OCI-LY1 (cell line): ENCODE data around the gene MAP4K4.

ENCODE experiments used
- H2AFZ ChIP-seq: fragments of 200-600 bp; sonication (generic), shearing (Covaris generic); 2 replicates; pipeline ENCODE4 v1.6.0; 2014; ENCODE audit warnings: antibody characterized with exemption, mild to moderate bottlenecking, low read length
- H3F3A ChIP-seq: fragments of 200-600 bp; sonication (generic), shearing (Covaris generic); 2 replicates; pipeline ENCODE4 v1.6.0; 2014; ENCODE audit warnings: mild to moderate bottlenecking, antibody characterized with exemption, low read length, moderate library complexity; ENCODE audit not compliant: insufficient read depth
- H3K27ac ChIP-seq: fragments of 200-600 bp; sonication (generic); 2 replicates; pipeline ENCODE4 v1.5.1; 2014; ENCODE audit warnings: low read length, mixed run types, mild to moderate bottlenecking, low read depth; ENCODE audit not compliant: poor library complexity, severe bottlenecking
- H3K27me3 ChIP-seq: fragments of 200-600 bp; sonication (generic); 2 replicates; pipeline ENCODE4 v1.6.0; 2014; ENCODE audit warnings: antibody characterized with exemption, mild to moderate bottlenecking, low read length, moderate library complexity; ENCODE audit not compliant: insufficient read depth
- H3K36me3 ChIP-seq: fragments of 200-600 bp; sonication (generic); 2 replicates; pipeline ENCODE4 v1.6.1; 2014; ENCODE audit warnings: mild to moderate bottlenecking, antibody characterized with exemption, low read length, moderate library complexity, mixed read lengths; ENCODE audit not compliant: insufficient read depth
- H3K4me1 ChIP-seq: fragments of 200-600 bp; sonication (generic); 2 replicates; pipeline ENCODE4 v1.5.1; 2014; ENCODE audit warnings: mild to moderate bottlenecking, low read length, moderate library complexity; ENCODE audit not compliant: insufficient read depth, severe bottlenecking
- H3K4me2 ChIP-seq: fragments of 200-600 bp; sonication (generic), shearing (Covaris generic); 2 replicates; pipeline ENCODE4 v1.6.1; 2014; ENCODE audit warnings: low read length
- H3K4me3 ChIP-seq: fragments of 200-600 bp; sonication (generic); 2 replicates; pipeline ENCODE4 v1.5.1; 2014; ENCODE audit warnings: low read length, low read depth, mild to moderate bottlenecking, mixed read lengths; ENCODE audit not compliant: poor library complexity, severe bottlenecking
- H3K79me2 ChIP-seq: fragments of 200-600 bp; shearing (Covaris generic); 2 replicates; pipeline ENCODE4 v1.6.1; 2016; ENCODE audit warnings: mixed run types, low read length, mixed read lengths; ENCODE audit not compliant: insufficient read depth
- H3K9ac ChIP-seq: fragments of 200-600 bp; sonication (generic), shearing (Covaris generic); 2 replicates; pipeline ENCODE4 v1.6.1; 2014; ENCODE audit warnings: mild to moderate bottlenecking, low read length, mixed read lengths
- H3K9me2 ChIP-seq: fragments of 200-600 bp; sonication (generic), shearing (Covaris generic); 2 replicates; pipeline ENCODE4 v1.6.1; 2014; ENCODE audit warnings: low read depth, mild to moderate bottlenecking, low read length, mixed read lengths
- H3K9me3 ChIP-seq: fragments of 200-600 bp; shearing (Covaris generic); 2 replicates; pipeline ENCODE4 v1.6.1; 2014; ENCODE audit warnings: low read length, mixed read lengths
- H4K20me1 ChIP-seq: fragments of 200-600 bp; sonication (generic), shearing (Covaris generic); 2 replicates; pipeline ENCODE4 v1.6.0; 2016; ENCODE audit warnings: mild to moderate bottlenecking, low read length; ENCODE audit not compliant: insufficient read depth
- EZH2 ChIP-seq: fragments of 200-600 bp; sonication (generic), shearing (Covaris generic); IDR thresholded peaks from 2 replicates; pipeline ENCODE4 v1.8.0; 2017; ENCODE audit warnings: borderline replicate concordance, mixed run types, mild to moderate bottlenecking, antibody characterized with exemption, low read length, moderate library complexity, mixed read lengths
- TF ChIP-seq, protein P1 (sequence below): fragments of 200-600 bp; sonication (generic), shearing (Covaris generic); IDR thresholded peaks from 2 replicates; pipeline ENCODE4 v1.5.1; 2017; ENCODE audit warnings: mild to moderate bottlenecking, antibody characterized with exemption, low read length, moderate library complexity, mixed read lengths

MAP4K4 gene

DNA sequence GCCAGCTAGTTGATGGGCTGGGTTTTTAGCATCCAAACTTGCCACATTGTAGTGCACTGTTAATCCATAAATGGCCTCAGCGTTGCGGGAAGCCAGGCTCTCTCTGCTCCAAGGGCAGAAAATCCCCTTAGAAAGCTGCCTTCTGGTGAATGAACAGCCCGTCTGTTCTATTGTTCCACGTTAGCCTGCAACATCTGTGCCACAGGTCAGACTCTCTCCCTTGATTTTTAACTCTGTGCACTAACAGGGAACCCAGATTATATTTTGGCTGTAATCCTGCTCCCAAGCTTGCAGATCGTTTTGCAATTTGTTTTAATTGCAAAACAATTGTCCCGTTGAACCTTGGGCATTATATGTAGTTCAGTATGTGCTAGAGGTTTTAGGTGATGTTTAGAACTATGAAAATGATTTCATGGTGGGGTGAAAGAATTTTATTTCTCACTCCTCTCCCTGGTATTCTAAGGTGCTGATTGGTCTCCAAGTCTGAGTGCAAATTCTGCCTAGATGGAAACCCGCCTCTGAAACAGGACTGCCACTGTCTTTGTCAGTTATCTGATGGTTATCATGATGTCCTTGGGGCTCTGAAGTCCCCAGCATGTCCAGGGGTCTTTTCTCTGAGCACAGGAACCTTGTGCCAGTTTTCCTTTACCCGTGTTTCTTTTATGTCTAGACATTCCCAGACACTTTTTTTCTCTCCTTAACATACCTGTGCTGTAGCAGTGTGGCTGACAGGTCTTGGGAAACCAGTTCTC lies 106.6 kb downstream of the MAP4K4 start:
- H3K4me1 ChIP-seq, result peaks cover 81% of the 10 kb centered on the region
- no peak for TF ChIP-seq EZH2
- TF ChIP-seq, protein P1, sequence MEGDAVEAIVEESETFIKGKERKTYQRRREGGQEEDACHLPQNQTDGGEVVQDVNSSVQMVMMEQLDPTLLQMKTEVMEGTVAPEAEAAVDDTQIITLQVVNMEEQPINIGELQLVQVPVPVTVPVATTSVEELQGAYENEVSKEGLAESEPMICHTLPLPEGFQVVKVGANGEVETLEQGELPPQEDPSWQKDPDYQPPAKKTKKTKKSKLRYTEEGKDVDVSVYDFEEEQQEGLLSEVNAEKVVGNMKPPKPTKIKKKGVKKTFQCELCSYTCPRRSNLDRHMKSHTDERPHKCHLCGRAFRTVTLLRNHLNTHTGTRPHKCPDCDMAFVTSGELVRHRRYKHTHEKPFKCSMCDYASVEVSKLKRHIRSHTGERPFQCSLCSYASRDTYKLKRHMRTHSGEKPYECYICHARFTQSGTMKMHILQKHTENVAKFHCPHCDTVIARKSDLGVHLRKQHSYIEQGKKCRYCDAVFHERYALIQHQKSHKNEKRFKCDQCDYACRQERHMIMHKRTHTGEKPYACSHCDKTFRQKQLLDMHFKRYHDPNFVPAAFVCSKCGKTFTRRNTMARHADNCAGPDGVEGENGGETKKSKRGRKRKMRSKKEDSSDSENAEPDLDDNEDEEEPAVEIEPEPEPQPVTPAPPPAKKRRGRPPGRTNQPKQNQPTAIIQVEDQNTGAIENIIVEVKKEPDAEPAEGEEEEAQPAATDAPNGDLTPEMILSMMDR, result no peak
- no peaks in the 10 kb centered on the region for H3K27me3 ChIP-seq
- no peaks in the 10 kb centered on the region for H3F3A ChIP-seq
- no peaks in the 10 kb centered on the region for H3K9me2 ChIP-seq
- H4K20me1 ChIP-seq, result no peaks in the 10 kb centered on the region
- no peak overlapping the region for H3K4me3 ChIP-seq
- H3K9ac ChIP-seq, result no peak overlapping the region
- H2AFZ ChIP-seq, result no peak overlapping the region
- H3K4me2 ChIP-seq, result no peak overlapping the region
- no peaks in the 10 kb centered on the region for H3K9me3 ChIP-seq
- no peak overlapping the region for H3K27ac ChIP-seq
- H3K79me2 ChIP-seq, result peaks cover 6% of the 10 kb centered on the region; the same call in 1 of the 2 replicates
- H3K36me3 ChIP-seq, result no peaks in the 10 kb centered on the region; the same call in 1 of the 2 replicates

DNA sequence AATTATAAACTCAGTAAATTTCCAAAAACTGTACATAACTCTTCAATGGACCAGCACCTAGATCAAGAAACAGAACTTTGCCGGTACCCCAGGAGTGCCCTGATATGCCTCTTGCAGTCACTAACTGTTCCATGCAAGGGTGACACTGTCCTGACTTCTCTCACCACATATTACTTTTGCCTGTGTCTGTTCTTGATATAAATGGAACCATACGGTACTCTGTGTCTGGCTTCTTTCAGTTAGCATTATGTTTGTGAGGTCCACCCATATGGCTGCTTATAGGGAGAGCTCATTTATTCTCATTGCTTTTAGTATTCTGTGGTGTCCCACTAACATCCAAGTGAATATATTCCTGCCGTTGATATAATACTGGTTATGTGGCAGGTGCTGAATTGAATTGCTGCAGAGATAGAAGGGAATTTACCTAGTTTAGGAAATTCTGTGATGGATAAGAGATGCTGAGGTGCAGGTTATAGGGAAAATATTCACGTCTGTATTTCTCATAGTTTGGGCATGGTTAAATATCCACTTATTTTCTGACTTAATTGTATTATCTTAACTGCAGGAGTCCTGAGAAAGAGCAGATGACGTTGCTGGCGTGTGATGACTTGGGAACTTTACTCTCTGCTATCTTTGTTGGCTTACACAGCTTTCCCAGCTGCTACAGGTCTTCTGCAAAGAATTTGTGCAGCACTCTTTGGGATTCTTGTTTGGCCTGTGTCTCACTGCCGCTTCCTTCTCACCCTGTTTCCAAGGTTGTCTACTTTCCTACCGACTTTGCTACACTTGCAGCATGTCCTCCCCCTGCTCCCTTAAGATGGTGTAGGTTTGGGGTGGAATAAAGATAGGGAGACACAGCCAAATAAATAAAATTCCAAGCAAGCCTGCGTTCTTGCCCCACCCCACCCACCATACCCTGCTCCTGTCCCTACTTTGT lies 107.9 kb downstream of the MAP4K4 start:
- Histone ChIP-seq H3K4me2 (no peak overlapping the region; the same call in 1 of the 2 replicates), H3K4me1 (peaks cover 79% of the 10 kb centered on the region), H3K9me2 (no peaks in the 10 kb centered on the region), H3K27me3 (no peaks in the 10 kb centered on the region), H3K79me2 (peaks cover 7% of the 10 kb centered on the region; the same call in 1 of the 2 replicates), H3K36me3 (no peaks in the 10 kb centered on the region; the same call in 1 of the 2 replicates), H3F3A (no peaks in the 10 kb centered on the region), H3K9ac (no peak overlapping the region), H3K4me3 (no peak overlapping the region), H3K27ac (peak overlapping the region; percentile 4), H2AFZ (no peak overlapping the region), H4K20me1 (no peaks in the 10 kb centered on the region), H3K9me3 (no peaks in the 10 kb centered on the region)
- TF ChIP-seq EZH2, result no peak
- TF ChIP-seq, protein P1, result no peak

DNA sequence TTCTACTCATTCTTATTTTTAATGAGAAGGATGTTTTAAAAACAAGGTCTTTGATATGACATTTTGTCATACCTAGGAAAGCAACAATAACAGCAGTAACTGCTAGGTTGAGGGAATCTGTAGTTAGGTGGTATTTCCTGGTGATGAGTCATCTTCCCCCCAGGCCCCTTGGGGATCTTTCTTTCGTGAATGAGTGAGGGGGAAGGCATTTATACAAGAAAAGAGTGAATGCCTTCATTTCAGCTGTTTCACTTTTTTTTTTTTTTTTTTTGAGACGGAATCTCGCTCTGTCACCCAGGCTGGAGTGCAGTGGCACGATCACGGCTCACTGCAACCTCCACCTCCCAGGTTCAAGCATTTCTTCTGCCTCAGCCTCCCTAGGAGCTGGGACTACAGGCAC lies 108.6 kb downstream of the MAP4K4 start:
- H3K4me1 ChIP-seq, result peaks cover 74% of the 10 kb centered on the region
- no peak overlapping the region for H3K9ac ChIP-seq
- no peaks in the 10 kb centered on the region for H4K20me1 ChIP-seq
- no peak overlapping the region for H3K4me3 ChIP-seq
- H3K9me2 ChIP-seq, result no peaks in the 10 kb centered on the region
- H2AFZ ChIP-seq, result no peak overlapping the region
- H3K79me2 ChIP-seq, result peaks cover 7% of the 10 kb centered on the region; the same call in 1 of the 2 replicates
- no peaks in the 10 kb centered on the region; the same call in 1 of the 2 replicates for H3K36me3 ChIP-seq
- H3F3A ChIP-seq, result no peaks in the 10 kb centered on the region
- no peaks in the 10 kb centered on the region for H3K27me3 ChIP-seq
- H3K4me2 ChIP-seq, result no peak overlapping the region
- TF ChIP-seq, protein P1, result no peak
- TF ChIP-seq EZH2, result no peak
- no peaks in the 10 kb centered on the region for H3K9me3 ChIP-seq
- no peak overlapping the region for H3K27ac ChIP-seq
